Stimulated activated naive B cell treated with anti-CD40 and anti-IgM and Interleukin-4, amounts not matched to agents 10 μg/mL and 1 μg/mL and 100 μg/mL, for 72 hours (primary cell): Measurements from ENCODE around the gene DNAH17.
A peak's percentile ranks its signal among the peaks of the same experiment; 100 is the strongest.

Experiments used
- ATAC-seq, 2 donors: fragments of 150-1000 bp; cut with Tn5 transposase; replicated peaks; 2 replicates each; pipeline ENCODE4 v1.10.0; 2021; ENCODE audit warnings: moderate library complexity in 1 of 2
- DNase-seq: peaks from one replicate; pipeline ENCODE4 v3.0.0; 2021
- H3K27ac Mint-ChIP-seq: one replicate; pipeline ENCODE4 v1.8.0; 2022; ENCODE audit warnings: mild to moderate bottlenecking, mixed read lengths
- H3K27me3 Mint-ChIP-seq, 2 donors: one replicate each; pipeline ENCODE4 v1.8.0; 2022; ENCODE audit warnings: mixed read lengths in 2 of 2
- H3K36me3 Mint-ChIP-seq, 2 donors: one replicate each; pipeline ENCODE4 v1.8.0; 2022; ENCODE audit warnings: mixed read lengths in 2 of 2, mild to moderate bottlenecking in 1 of 2
- H3K4me1 Mint-ChIP-seq, 2 donors: one replicate each; pipeline ENCODE4 v1.8.0; 2022; ENCODE audit warnings: mixed read lengths in 2 of 2, mild to moderate bottlenecking in 1 of 2
- H3K4me3 Mint-ChIP-seq, 2 donors: one replicate each; pipeline ENCODE4 v1.8.0; 2022; ENCODE audit warnings: mild to moderate bottlenecking in 2 of 2, mixed read lengths in 2 of 2, moderate library complexity in 1 of 2
- H3K9me3 Mint-ChIP-seq, 2 donors: one replicate each; pipeline ENCODE4 v1.8.0; 2022; ENCODE audit warnings: mixed read lengths in 2 of 2, mild to moderate bottlenecking in 1 of 2

DNAH17 gene

DNA sequence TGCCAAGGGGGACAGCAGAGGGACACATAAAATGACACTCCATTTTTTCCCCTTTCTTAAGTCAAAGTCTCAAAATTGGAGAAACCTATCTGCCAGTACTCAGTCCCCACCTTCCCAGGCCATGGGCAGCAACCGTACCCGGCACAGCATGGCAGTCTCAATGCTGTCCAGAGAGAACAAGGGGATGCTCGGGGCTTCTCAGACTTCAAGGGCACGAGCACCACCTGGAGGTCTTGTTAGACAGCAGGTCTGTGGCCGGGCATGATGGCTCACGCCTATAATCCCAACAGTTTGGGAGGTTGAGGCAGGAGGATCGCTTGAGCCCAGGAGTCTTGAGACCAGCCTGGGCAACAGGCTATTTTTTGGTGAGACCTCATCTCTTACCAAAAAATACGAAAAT, 3.2 kb downstream of the DNAH17 start:
- ATAC-seq (no peak), DNase-seq (no peak)
- Mint-ChIP-seq H3K27ac (no peak overlapping the region), H3K4me3 (no peak overlapping the region), H3K9me3 (no peaks in the 10 kb centered on the region), H3K4me1 (peaks cover 4% of the 10 kb centered on the region in 2 donors), H3K27me3 (peaks cover 1 to 4% of the 10 kb centered on the region in 2 donors), H3K36me3 (no peaks in the 10 kb centered on the region)

DNA sequence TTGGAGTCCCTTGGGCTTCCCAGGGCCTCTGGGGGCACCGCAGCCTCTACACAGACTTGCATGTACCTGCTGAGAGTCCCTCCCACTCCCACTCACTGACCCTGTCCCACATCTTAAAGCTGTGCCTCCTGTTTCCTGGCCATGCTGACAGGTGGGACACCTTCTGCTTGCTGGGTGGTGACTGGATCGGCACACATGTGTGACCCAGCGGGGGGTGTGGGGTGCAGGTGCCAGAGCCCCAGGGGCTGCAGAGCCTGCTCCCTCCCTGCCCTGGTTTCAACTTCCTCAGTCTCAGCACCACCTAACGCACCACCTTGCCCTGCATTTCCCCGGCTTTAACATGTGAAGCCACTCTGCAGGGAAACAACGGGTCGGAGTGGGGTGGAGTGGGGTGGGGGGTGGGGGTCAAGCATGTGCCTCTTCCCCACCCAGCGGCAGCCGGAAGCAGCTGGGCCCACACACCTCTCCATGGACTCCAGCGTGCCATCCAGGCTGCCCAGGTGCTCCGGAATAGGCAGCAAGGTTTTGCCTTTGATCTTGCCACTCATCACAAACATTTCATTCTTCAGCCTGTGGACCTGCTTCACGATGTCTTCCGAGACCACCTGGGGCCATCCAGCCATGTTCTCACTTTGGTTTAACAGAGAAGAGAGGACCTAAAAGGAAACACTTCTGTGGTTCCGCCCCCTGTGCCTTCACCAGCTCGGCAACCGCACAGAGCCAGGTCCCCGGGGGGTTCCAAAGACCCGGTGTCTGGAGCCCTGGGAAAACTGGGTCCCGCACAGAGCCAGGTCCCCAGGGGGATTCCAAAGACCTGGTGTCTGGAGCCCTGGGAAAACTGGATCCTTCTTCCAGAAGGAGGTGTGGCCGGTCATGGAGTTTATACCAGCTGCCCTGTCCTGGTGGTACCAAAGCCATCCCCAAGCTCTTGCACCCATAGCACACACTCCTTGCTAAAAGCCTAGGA, 4.7 kb downstream of the DNAH17 start:
- Mint-ChIP-seq H3K27ac (no peak overlapping the region), H3K4me3 (no peak overlapping the region), H3K27me3 (peaks cover 4 to 10% of the 10 kb centered on the region in 2 donors), H3K4me1 (peaks cover 3 to 4% of the 10 kb centered on the region in 2 donors), H3K36me3 (no peaks in the 10 kb centered on the region), H3K9me3 (no peaks in the 10 kb centered on the region)
- ATAC-seq (peak in 1 of 2 donors; percentile 20), DNase-seq (no peak)

DNA sequence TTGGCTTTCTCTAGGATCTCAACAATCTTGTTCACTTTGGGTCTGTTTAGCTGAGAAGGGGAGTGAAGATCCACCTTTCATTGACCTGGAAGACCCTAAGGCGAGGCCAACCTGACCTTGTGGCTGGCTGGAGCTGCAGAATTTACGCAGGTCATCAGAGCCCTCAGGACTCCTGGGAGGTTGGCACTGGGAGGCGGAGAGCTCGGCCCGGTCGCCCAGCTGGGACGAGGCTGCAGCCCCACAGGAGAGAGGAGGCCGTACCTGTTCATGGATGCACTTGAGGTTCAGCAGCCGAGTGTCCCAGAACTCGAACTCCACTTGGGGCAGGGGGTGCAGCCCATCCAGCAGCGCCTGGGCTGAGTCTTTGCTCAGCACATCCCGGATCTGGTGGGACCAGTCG, 5.9 kb downstream of the DNAH17 start:
- ATAC-seq (no peak), DNase-seq (no peak)
- H3K27me3 Mint-ChIP-seq, result peaks cover 3 to 16% of the 10 kb centered on the region in 2 donors
- no peaks in the 10 kb centered on the region for H3K9me3 Mint-ChIP-seq
- H3K27ac Mint-ChIP-seq, result no peak overlapping the region
- no peaks in the 10 kb centered on the region for H3K4me1 Mint-ChIP-seq
- H3K36me3 Mint-ChIP-seq, result no peaks in the 10 kb centered on the region
- no peak overlapping the region for H3K4me3 Mint-ChIP-seq

GRCh38 chr17:78568494-78569115, 8.6 kb downstream of the DNAH17 start:
- no peaks in the 10 kb centered on the region for H3K36me3 Mint-ChIP-seq
- H3K9me3 Mint-ChIP-seq, result no peaks in the 10 kb centered on the region
- DNase-seq (no peak), ATAC-seq (no peak)
- no peak overlapping the region for H3K4me3 Mint-ChIP-seq
- no peak overlapping the region for H3K27ac Mint-ChIP-seq
- H3K27me3 Mint-ChIP-seq, result peaks cover 0 to 16% of the 10 kb centered on the region in 2 donors
- no peaks in the 10 kb centered on the region for H3K4me1 Mint-ChIP-seq

DNA sequence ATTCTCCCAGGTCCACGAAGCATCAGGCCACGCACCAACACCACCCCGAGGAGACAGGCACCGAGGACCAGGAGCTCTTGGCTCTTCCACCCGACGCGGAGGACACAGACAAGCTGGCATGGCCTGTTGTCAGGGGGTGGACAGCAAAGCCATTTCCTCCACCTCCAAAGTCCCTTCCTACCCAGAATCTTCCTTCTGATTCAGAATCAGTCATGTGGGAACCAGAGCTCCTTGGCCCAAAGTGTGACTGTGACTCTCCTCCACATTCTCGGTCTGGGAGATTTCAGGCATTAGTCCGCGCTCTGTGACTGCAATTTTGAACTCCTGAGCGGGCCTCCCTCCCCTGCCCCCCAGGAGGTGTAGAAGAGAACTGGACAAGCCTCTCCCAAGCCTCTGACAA, 9.2 kb downstream of the DNAH17 start:
- ATAC-seq, result no peak
- Mint-ChIP-seq H3K4me3 (no peak overlapping the region), H3K36me3 (no peaks in the 10 kb centered on the region), H3K27me3 (peaks cover 0 to 16% of the 10 kb centered on the region in 2 donors), H3K27ac (no peak overlapping the region), H3K4me1 (no peaks in the 10 kb centered on the region), H3K9me3 (no peaks in the 10 kb centered on the region)
- no peak for DNase-seq

GRCh38 chr17:78566947-78567346, 10.2 kb downstream of the DNAH17 start:
- DNase-seq (no peak), ATAC-seq (no peak)
- Mint-ChIP-seq H3K9me3 (no peaks in the 10 kb centered on the region), H3K27me3 (peaks cover 0 to 16% of the 10 kb centered on the region in 2 donors), H3K27ac (no peak overlapping the region), H3K4me1 (no peaks in the 10 kb centered on the region), H3K36me3 (no peaks in the 10 kb centered on the region), H3K4me3 (no peak overlapping the region)

GRCh38 chr17:78563189-78564145, 13.7 kb downstream of the DNAH17 start:
- Mint-ChIP-seq H3K9me3 (no peaks in the 10 kb centered on the region), H3K4me3 (no peak overlapping the region), H3K27ac (no peak overlapping the region), H3K27me3 (peaks cover 0 to 9% of the 10 kb centered on the region in 2 donors), H3K4me1 (no peaks in the 10 kb centered on the region), H3K36me3 (no peaks in the 10 kb centered on the region)
- no peak for DNase-seq
- ATAC-seq, result no peak

GRCh38 chr17:78562734-78563133, 14.5 kb downstream of the DNAH17 start:
- Mint-ChIP-seq H3K4me3 (no peak overlapping the region), H3K27ac (no peak overlapping the region), H3K9me3 (no peaks in the 10 kb centered on the region), H3K36me3 (no peaks in the 10 kb centered on the region), H3K4me1 (no peaks in the 10 kb centered on the region), H3K27me3 (peaks cover 0 to 6% of the 10 kb centered on the region in 2 donors)
- DNase-seq (no peak), ATAC-seq (no peak)

DNA sequence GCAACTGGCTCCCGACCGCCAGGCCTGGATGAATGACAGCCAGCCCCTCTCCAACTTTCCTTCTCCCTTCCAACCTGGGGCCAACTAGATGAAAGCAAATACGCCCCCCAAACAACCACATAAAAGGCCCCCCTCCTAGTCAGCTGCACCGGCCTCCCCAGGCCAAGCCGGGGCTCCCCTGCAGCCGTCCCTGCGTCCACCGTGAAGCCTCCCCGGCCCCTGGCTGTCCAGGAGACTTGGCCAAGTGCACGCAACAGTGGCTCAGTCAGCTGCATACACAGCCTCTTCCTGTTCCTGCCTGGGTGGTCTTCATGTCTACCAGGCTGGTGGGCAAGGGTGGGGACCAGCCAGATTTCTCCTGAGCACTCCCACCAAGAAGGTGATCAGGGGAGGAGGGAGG, 16.0 kb downstream of the DNAH17 start:
- H3K36me3 Mint-ChIP-seq, result no peaks in the 10 kb centered on the region
- peaks cover under 1 to 1% of the 10 kb centered on the region in 2 donors for H3K27me3 Mint-ChIP-seq
- ATAC-seq, result no peak
- no peak overlapping the region for H3K4me3 Mint-ChIP-seq
- H3K4me1 Mint-ChIP-seq, result no peaks in the 10 kb centered on the region
- no peak for DNase-seq
- H3K27ac Mint-ChIP-seq, result no peak overlapping the region
- no peaks in the 10 kb centered on the region for H3K9me3 Mint-ChIP-seq

DNA sequence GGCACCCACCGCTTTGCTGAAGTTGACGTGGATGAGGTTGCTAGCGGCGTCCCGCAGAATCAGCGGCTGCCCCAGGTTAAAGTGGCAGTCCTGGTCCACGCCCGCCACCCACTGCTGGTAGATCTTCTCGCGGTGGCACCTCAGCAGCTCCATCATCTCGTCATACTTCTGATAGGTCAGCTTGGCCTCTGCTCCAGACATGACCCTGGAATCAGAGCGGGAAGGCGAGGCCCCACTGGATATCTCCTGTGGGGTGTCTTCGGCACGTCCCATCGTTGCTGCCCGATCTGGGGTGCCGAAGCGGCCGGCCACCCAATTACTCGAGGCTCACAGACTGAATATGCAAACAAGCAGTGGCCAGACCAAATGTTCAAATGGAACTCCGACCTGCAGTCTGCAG, 16.5 kb downstream of the DNAH17 start:
- Mint-ChIP-seq H3K27me3 (peaks cover 5 to 6% of the 10 kb centered on the region in 2 donors), H3K4me3 (no peak overlapping the region), H3K36me3 (no peaks in the 10 kb centered on the region), H3K4me1 (no peaks in the 10 kb centered on the region), H3K9me3 (no peaks in the 10 kb centered on the region), H3K27ac (no peak overlapping the region)
- no peak for ATAC-seq
- no peak for DNase-seq

DNA sequence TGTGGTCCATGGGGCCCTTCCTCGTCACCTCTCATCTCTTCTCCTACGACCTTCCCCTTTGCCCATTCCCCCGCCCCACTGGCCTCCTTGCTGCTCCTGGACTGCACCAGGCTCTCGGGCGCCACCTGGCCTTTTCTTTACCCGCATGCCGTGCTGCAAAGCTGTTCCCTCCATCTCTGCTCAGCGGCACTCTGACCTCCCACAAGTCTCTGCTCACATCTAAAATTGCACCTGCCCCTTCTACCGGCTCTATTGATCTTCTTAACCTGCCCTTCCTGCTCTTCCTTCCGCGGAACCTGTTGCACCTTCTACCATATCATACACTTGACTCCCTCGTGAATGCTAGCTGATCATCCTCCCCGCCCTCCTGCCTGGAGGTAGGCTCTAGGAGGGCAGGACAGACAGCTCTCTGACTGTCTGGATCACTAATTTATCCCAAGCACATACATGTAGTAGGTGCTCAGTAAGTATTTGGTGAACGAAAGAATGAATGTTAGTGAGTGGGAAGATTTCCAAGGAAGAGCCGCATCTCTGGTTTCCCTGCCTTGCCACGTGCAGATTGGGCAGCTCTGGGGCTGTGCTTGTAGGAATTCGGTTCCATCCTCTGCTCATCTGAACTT, 17.3 kb downstream of the DNAH17 start:
- Mint-ChIP-seq H3K36me3 (no peaks in the 10 kb centered on the region), H3K4me3 (no peak overlapping the region), H3K27ac (no peak overlapping the region), H3K27me3 (peaks cover 5 to 11% of the 10 kb centered on the region in 2 donors), H3K9me3 (no peaks in the 10 kb centered on the region), H3K4me1 (no peaks in the 10 kb centered on the region)
- DNase-seq (no peak), ATAC-seq (no peak)

DNA sequence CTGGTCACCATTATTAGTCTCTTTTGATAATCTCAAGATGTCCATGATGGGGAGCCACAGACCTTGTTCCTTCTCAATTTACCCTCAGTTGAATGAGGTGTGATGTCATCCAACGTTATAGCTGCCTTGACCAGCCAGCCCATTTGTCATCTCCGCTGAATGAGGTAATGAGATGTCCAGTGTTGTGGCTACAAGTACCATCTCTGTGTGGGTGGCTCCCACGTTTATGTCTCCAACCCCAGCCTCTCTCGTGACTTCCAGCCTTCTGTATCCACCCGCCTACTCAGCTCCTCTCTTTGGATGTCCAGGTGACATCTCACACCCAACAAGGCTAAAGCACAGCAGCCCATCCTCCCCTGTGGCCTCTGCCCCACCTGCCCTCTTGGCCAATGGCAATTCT, 18.2 kb downstream of the DNAH17 start:
- Mint-ChIP-seq H3K4me1 (no peaks in the 10 kb centered on the region), H3K36me3 (no peaks in the 10 kb centered on the region), H3K4me3 (no peak overlapping the region), H3K27me3 (peaks cover 5 to 13% of the 10 kb centered on the region in 2 donors), H3K9me3 (no peaks in the 10 kb centered on the region), H3K27ac (no peak overlapping the region)
- ATAC-seq, result no peak
- no peak for DNase-seq

DNA sequence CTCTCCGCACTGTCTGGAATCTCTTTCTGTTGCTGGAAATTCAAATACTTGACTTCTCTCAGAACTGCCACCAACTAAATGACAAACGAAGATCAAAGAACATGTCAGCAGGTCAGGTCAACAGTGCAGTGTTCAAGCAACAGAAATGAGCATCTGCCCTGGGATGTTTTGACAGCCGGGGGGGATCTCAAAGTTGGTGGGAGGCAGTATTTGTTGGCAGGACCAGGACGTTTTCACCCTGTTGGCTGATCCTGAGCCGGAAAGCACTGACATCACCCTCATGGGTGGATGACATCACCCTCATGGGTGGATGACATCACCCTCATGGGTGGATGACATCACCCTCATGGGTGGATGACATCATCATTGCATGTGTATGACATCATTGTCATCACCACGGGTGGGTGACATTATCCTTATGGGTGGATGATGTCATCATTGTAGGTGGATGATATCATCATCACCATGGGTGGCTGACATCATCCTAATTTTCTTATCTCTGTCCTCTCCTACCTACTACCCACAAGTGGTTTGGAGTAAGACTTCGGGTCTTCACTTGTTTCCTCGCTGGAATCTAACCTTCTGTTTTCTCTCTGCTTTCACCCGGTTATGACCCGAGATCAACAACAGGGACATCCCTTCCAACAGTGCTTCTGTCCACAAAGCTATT, 18.9 kb downstream of the DNAH17 start:
- H3K36me3 Mint-ChIP-seq, result no peaks in the 10 kb centered on the region
- DNase-seq (no peak), ATAC-seq (no peak)
- H3K27me3 Mint-ChIP-seq, result peaks cover 5 to 13% of the 10 kb centered on the region in 2 donors
- no peaks in the 10 kb centered on the region for H3K4me1 Mint-ChIP-seq
- H3K9me3 Mint-ChIP-seq, result no peaks in the 10 kb centered on the region
- no peak overlapping the region for H3K27ac Mint-ChIP-seq
- H3K4me3 Mint-ChIP-seq, result no peak overlapping the region
